HG02610 (cell line): Measurements from ENCODE around the gene BCO1.

Source experiments
- ATAC-seq: cut with Tn5 transposase; IDR thresholded peaks from one replicate; pipeline ENCODE4 v1.9.1; 2021; ENCODE audit warnings: mild to moderate bottlenecking, moderate library complexity; ENCODE audit not compliant: unreplicated experiment

Gene BCO1

GRCh38 chr16:81275064-81275532, 36.6 kb downstream of the BCO1 start:
- no peak for ATAC-seq

- no peak for ATAC-seq
Measured at GRCh38 chr16:81275795-81276194, 37.3 kb downstream of the BCO1 start.

GRCh38 chr16:81276323-81276722, 37.8 kb downstream of the BCO1 start:
- no peak for ATAC-seq

- ATAC-seq = no peak
Measured at GRCh38 chr16:81277541-81278080, 39.1 kb downstream of the BCO1 start.

GRCh38 chr16:81278526-81278925, 40.0 kb downstream of the BCO1 start:
- ATAC-seq = no peak

GRCh38 chr16:81279392-81279791, 40.9 kb downstream of the BCO1 start:
- ATAC-seq = no peak

GRCh38 chr16:81280393-81280792, 41.9 kb downstream of the BCO1 start:
- no peak for ATAC-seq

- ATAC-seq = no peak
Measured at GRCh38 chr16:81283044-81283443, 44.6 kb downstream of the BCO1 start.

- no peak for ATAC-seq
Measured at GRCh38 chr16:81284995-81285600, 46.6 kb downstream of the BCO1 start.

- no peak for ATAC-seq
Measured at GRCh38 chr16:81286190-81286589, 47.7 kb downstream of the BCO1 start.

- no peak for ATAC-seq
Measured at GRCh38 chr16:81291117-81291516, 52.6 kb downstream of the BCO1 start.

- no peak for ATAC-seq
Measured at GRCh38 chr16:81292936-81293335, 54.4 kb downstream of the BCO1 start.

GRCh38 chr16:81293909-81294802, 55.7 kb downstream of the BCO1 start:
- ATAC-seq = no peak

- no peak for ATAC-seq
Measured at GRCh38 chr16:81296631-81297030, 58.1 kb downstream of the BCO1 start.

GRCh38 chr16:81307770-81308169, 69.3 kb downstream of the BCO1 start:
- ATAC-seq = no peak

GRCh38 chr16:81310045-81310644, 71.7 kb downstream of the BCO1 start:
- ATAC-seq = no peak

GRCh38 chr16:81311762-81312161, 73.3 kb downstream of the BCO1 start:
- no peak for ATAC-seq

GRCh38 chr16:81313701-81314602, 75.5 kb downstream of the BCO1 start:
- peak; percentile 1 for ATAC-seq

- ATAC-seq = peak; percentile 97
Measured at GRCh38 chr16:81314603-81315270, 76.2 kb downstream of the BCO1 start, which contains the start of gene GAN. Gene GAN (plus strand): TSS chr16:81314962. CDS start chr16:81315114, 152 bp downstream.
